Neural cell (in vitro differentiated cells): ENCODE data around the gene TXK. TPM values are rescaled to one million over a fixed set of nuclear protein-coding genes. Genes with fewer than 3 reads are reported as not detected.

Experiments used
- H2AFZ ChIP-seq: fragments of 200-600, 300-800 bp; sonication (generic), shearing (Covaris generic); 2 replicates; pipeline ENCODE4 v1.6.0; 2014; ENCODE audit warnings: low read depth, mild to moderate bottlenecking, antibody characterized with exemption, low read length, moderate library complexity
- H3F3A ChIP-seq: fragments of 200-600 bp; shearing (Covaris generic); 2 replicates; pipeline ENCODE4 v1.6.1; 2016; ENCODE audit warnings: mild to moderate bottlenecking, moderate library complexity, mixed read lengths, antibody characterized with exemption, low read length; ENCODE audit not compliant: insufficient read depth, poor library complexity, severe bottlenecking
- H3K27ac ChIP-seq: fragments of 200-600, 300-800 bp; sonication (generic), shearing (Covaris generic); 2 replicates; pipeline ENCODE4 v1.5.1; 2014; ENCODE audit warnings: mild to moderate bottlenecking, low read length, moderate library complexity
- H3K27me3 ChIP-seq: fragments of 300-800, 200-600 bp; sonication (generic), shearing (Covaris generic); 2 replicates; pipeline ENCODE4 v1.6.0; 2014; ENCODE audit warnings: mild to moderate bottlenecking, low read depth, low read length, moderate library complexity; ENCODE audit not compliant: insufficient read depth
- H3K36me3 ChIP-seq: fragments of 300-800, 200-600 bp; sonication (generic), shearing (Covaris generic); 2 replicates; pipeline ENCODE4 v1.5.1; 2014; ENCODE audit warnings: mild to moderate bottlenecking, antibody characterized with exemption, low read length, moderate library complexity; ENCODE audit not compliant: insufficient read depth
- H3K4me2 ChIP-seq: fragments of 300-800, 200-600 bp; sonication (generic), shearing (Covaris generic); 2 replicates; pipeline ENCODE4 v1.6.0; 2014; ENCODE audit warnings: mild to moderate bottlenecking, low read length
- H3K4me3 ChIP-seq: fragments of 300-800, 200-600 bp; sonication (generic), shearing (Covaris generic); 2 replicates; pipeline ENCODE4 v1.5.1; 2014; ENCODE audit warnings: mild to moderate bottlenecking, low read length, moderate library complexity
- H3K79me2 ChIP-seq: fragments of 200-600 bp; shearing (Covaris generic); replicated peaks from 2 replicates; pipeline ENCODE4 v1.6.0; 2014; ENCODE audit warnings: mild to moderate bottlenecking, low read length, moderate library complexity; ENCODE audit not compliant: insufficient read depth
- H3K9ac ChIP-seq: fragments of 300-800, 200-600 bp; sonication (generic), shearing (Covaris generic); 2 replicates; pipeline ENCODE4 v1.6.1; 2016; ENCODE audit warnings: mild to moderate bottlenecking, low read length, mixed read lengths
- H3K9me2 ChIP-seq: fragments of 200-600 bp; shearing (Covaris generic); 2 replicates; pipeline ENCODE4 v1.6.1; 2016; ENCODE audit warnings: mild to moderate bottlenecking, low read length, mixed read lengths; ENCODE audit not compliant: insufficient read depth
- H3K9me3 ChIP-seq: fragments of 200-600, 300-800 bp; sonication (generic), shearing (Covaris generic); 2 replicates; pipeline ENCODE4 v1.6.1; 2016; ENCODE audit warnings: mild to moderate bottlenecking, mixed run types, low read length, moderate library complexity, mixed read lengths
- H4K20me1 ChIP-seq: fragments of 200-600 bp; shearing (Covaris generic); 2 replicates; pipeline ENCODE4 v1.6.1; 2016; ENCODE audit warnings: mild to moderate bottlenecking, mixed run types; ENCODE audit not compliant: insufficient read depth
- EP300 ChIP-seq: fragments of 450-650 bp; conservative IDR thresholded peaks from 2 replicates; pipeline ENCODE4 v1.6.1; 2014; ENCODE audit warnings: antibody characterized with exemption, mild to moderate bottlenecking, moderate library complexity; ENCODE audit not compliant: poor library complexity, severe bottlenecking
- EZH2 ChIP-seq: fragments of 200-600, 300-800 bp; shearing (Covaris generic), sonication (generic); IDR thresholded peaks from 2 replicates; pipeline ENCODE4 v1.6.1; 2014; ENCODE audit warnings: antibody characterized with exemption, low read length, borderline replicate concordance, mild to moderate bottlenecking; ENCODE audit not compliant: insufficient read depth, poor library complexity, severe bottlenecking
- MXI1 ChIP-seq: fragments of 450-650 bp; conservative IDR thresholded peaks from 2 replicates; pipeline ENCODE4 v1.6.1; 2014; ENCODE audit warnings: antibody characterized with exemption, mild to moderate bottlenecking; ENCODE audit not compliant: poor library complexity, severe bottlenecking
- POLR2AphosphoS5 ChIP-seq: IDR thresholded peaks from 2 replicates; pipeline ENCODE4 v1.6.1; 2012
- RAD21 ChIP-seq: fragments of 450-650 bp; conservative IDR thresholded peaks from 2 replicates; pipeline ENCODE4 v1.6.1; 2014; ENCODE audit warnings: antibody characterized with exemption, mild to moderate bottlenecking, moderate library complexity
- SMC3 ChIP-seq: fragments of 450-650 bp; conservative IDR thresholded peaks from 2 replicates; pipeline ENCODE4 v1.6.1; 2014; ENCODE audit warnings: antibody characterized with exemption, mild to moderate bottlenecking, moderate library complexity; ENCODE audit not compliant: poor library complexity
- TAF1 ChIP-seq: IDR thresholded peaks from 2 replicates; pipeline ENCODE4 v1.6.1; 2012; ENCODE audit warnings: low read depth
- polyA plus RNA-seq: library from polyadenylated mRNA; depleted of rRNA; stranded (reverse); fragments of >200 nt; gene quantifications from 2 replicates; pipeline ENCODE4 v1.2.3, GENCODE V29; 2014
- TF ChIP-seq, protein P1 (sequence below): IDR thresholded peaks from 2 replicates; pipeline ENCODE4 v1.6.1; 2012; ENCODE audit warnings: borderline replicate concordance
- TF ChIP-seq, protein P2 (sequence below): fragments of 450-650 bp; IDR thresholded peaks from 2 replicates; pipeline ENCODE4 v1.5.1; 2014; ENCODE audit warnings: antibody characterized with exemption, mild to moderate bottlenecking, moderate library complexity; ENCODE audit not compliant: poor library complexity, severe bottlenecking

TXK gene
- polyA plus RNA-seq, 1 donor from 2014 or later, result not detected

DNA sequence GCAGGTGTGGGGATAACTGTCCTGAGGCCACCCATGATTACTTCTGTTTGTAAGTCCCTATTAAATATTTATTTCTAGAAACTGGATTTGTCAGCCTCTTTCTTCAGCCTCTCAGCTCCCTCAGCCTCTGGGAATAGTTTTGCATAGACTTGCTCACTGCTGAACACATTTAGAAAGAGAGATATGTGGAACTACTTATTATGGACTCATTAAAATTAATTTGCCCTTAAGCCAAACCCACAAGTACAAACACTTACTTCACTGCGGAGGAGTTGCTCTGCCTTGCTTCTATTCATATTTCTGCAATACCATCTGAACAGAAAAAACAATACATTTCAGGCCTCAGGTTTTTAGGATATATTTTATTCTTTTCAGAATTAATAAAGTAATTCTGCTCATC lies 22.4 kb upstream of the TXK start:
- no peaks in the 10 kb centered on the region for H3K79me2 ChIP-seq
- H3K4me2 ChIP-seq, result no peak overlapping the region
- no peaks in the 10 kb centered on the region for H3K27me3 ChIP-seq
- H3K9ac ChIP-seq, result no peak overlapping the region
- no peak overlapping the region for H2AFZ ChIP-seq
- no peaks in the 10 kb centered on the region for H3K9me2 ChIP-seq
- TF ChIP-seq EP300 (no peak), MXI1 (no peak), RAD21 (no peak), POLR2AphosphoS5 (no peak), EZH2 (no peak), TAF1 (no peak), SMC3 (no peak)
- TF ChIP-seq, protein P1, sequence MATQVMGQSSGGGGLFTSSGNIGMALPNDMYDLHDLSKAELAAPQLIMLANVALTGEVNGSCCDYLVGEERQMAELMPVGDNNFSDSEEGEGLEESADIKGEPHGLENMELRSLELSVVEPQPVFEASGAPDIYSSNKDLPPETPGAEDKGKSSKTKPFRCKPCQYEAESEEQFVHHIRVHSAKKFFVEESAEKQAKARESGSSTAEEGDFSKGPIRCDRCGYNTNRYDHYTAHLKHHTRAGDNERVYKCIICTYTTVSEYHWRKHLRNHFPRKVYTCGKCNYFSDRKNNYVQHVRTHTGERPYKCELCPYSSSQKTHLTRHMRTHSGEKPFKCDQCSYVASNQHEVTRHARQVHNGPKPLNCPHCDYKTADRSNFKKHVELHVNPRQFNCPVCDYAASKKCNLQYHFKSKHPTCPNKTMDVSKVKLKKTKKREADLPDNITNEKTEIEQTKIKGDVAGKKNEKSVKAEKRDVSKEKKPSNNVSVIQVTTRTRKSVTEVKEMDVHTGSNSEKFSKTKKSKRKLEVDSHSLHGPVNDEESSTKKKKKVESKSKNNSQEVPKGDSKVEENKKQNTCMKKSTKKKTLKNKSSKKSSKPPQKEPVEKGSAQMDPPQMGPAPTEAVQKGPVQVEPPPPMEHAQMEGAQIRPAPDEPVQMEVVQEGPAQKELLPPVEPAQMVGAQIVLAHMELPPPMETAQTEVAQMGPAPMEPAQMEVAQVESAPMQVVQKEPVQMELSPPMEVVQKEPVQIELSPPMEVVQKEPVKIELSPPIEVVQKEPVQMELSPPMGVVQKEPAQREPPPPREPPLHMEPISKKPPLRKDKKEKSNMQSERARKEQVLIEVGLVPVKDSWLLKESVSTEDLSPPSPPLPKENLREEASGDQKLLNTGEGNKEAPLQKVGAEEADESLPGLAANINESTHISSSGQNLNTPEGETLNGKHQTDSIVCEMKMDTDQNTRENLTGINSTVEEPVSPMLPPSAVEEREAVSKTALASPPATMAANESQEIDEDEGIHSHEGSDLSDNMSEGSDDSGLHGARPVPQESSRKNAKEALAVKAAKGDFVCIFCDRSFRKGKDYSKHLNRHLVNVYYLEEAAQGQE, result no peak
- TF ChIP-seq, protein P2, sequence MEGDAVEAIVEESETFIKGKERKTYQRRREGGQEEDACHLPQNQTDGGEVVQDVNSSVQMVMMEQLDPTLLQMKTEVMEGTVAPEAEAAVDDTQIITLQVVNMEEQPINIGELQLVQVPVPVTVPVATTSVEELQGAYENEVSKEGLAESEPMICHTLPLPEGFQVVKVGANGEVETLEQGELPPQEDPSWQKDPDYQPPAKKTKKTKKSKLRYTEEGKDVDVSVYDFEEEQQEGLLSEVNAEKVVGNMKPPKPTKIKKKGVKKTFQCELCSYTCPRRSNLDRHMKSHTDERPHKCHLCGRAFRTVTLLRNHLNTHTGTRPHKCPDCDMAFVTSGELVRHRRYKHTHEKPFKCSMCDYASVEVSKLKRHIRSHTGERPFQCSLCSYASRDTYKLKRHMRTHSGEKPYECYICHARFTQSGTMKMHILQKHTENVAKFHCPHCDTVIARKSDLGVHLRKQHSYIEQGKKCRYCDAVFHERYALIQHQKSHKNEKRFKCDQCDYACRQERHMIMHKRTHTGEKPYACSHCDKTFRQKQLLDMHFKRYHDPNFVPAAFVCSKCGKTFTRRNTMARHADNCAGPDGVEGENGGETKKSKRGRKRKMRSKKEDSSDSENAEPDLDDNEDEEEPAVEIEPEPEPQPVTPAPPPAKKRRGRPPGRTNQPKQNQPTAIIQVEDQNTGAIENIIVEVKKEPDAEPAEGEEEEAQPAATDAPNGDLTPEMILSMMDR, result no peak
- no peaks in the 10 kb centered on the region for H4K20me1 ChIP-seq
- H3K9me3 ChIP-seq, result peaks cover 12% of the 10 kb centered on the region
- no peaks in the 10 kb centered on the region for H3K36me3 ChIP-seq
- no peak overlapping the region for H3K27ac ChIP-seq
- no peak overlapping the region for H3K4me3 ChIP-seq
- H3F3A ChIP-seq, result no peaks in the 10 kb centered on the region

DNA sequence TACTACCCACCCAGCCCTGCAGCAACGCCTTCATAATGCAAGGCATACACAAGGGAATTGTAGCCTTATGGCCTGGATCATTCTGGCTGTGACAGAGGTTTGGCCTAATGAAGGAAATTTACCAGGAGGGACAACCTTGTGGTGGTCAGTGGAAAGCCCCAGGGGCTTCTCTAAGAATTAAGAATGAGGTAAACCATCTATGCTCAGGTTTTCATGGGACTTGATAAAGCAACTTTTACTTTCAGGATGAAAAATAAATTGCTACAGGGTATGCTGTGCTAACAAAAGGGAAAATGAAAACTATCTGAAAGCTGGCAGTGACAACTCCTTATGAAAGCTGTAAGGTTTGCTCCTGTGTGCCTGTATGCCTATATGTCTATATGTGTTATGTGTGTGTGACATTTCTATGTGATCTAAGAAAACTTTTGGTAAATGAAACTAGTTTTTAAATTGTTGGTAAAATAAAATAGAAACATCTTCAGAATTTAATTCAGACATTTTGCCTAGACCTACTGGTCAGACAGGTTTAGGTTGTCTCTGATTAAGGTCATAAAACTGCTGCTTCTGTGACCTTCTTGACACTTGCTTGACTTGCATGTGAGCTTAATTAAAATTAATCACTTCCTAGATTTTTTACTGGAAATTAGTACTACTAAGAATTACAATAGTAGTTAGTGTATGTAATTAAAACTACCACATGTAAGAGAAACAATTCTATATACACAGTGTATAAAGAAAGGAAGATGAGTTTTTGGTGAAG lies 19.9 kb upstream of the TXK start:
- Histone ChIP-seq H3K79me2 (no peaks in the 10 kb centered on the region), H3K4me2 (no peak overlapping the region), H2AFZ (no peak overlapping the region), H3K9me3 (peaks cover 12% of the 10 kb centered on the region), H3K9me2 (no peaks in the 10 kb centered on the region), H3F3A (no peaks in the 10 kb centered on the region), H3K9ac (no peak overlapping the region), H3K36me3 (no peaks in the 10 kb centered on the region), H3K4me3 (no peak overlapping the region), H4K20me1 (no peaks in the 10 kb centered on the region), H3K27ac (no peak overlapping the region), H3K27me3 (no peaks in the 10 kb centered on the region)
- TF ChIP-seq, protein P1, result no peak
- no peak for TF ChIP-seq EP300
- TF ChIP-seq POLR2AphosphoS5, result no peak
- no peak for TF ChIP-seq MXI1
- no peak for TF ChIP-seq TAF1
